Muscle of leg (tissue), 11 donors: ENCODE measurements around the gene ACE. TPM values are rescaled to one million over a fixed set of nuclear protein-coding genes. Genes with fewer than 3 reads are reported as not detected.

ENCODE experiments used
- DNase-seq: peaks from one replicate; pipeline ENCODE4 v3.0.0; 2013
- H3K27ac ChIP-seq: one replicate; pipeline ENCODE4 v1.5.1; 2013; ENCODE audit warnings: mild to moderate bottlenecking, low read length, control low read depth
- H3K27me3 ChIP-seq: one replicate; pipeline ENCODE4 v1.6.1; 2013; ENCODE audit warnings: low read length; ENCODE audit not compliant: control insufficient read depth, insufficient read depth
- H3K36me3 ChIP-seq: one replicate; pipeline ENCODE4 v1.6.1; 2013; ENCODE audit warnings: low read length; ENCODE audit not compliant: control insufficient read depth, insufficient read depth
- H3K4me1 ChIP-seq: one replicate; pipeline ENCODE4 v1.6.1; 2013; ENCODE audit warnings: low read length; ENCODE audit not compliant: control insufficient read depth, insufficient read depth
- H3K4me3 ChIP-seq: one replicate; pipeline ENCODE4 v1.5.1; 2013; ENCODE audit warnings: low read length, control low read depth
- H3K9me3 ChIP-seq: replicated peaks from 2 replicates; pipeline ENCODE4 v1.6.1; 2013; ENCODE audit warnings: low read depth, low read length; ENCODE audit not compliant: control insufficient read depth
- WGBS: methylation state at CpG from one replicate; pipeline ENCODE4 v1.1.5; 2013; ENCODE audit warnings: missing lambda C conversion rate; ENCODE audit not compliant: insufficient coverage; 5-methylcytosine and 5-hydroxymethylcytosine counted together
- polyA plus RNA-seq, 8 donors: library from polyadenylated mRNA; unstranded; fragments of 120-200 nt; gene quantifications; one replicate each; pipeline versions ENCODE4 v1.2.1 to v1.2.3, GENCODE V29; 2013; ENCODE audit warnings: inconsistent platforms in 1 of 8, low replicate concordance in 1 of 8; ENCODE audit not compliant: insufficient read length in 8 of 8, insufficient read depth in 1 of 8
- total RNA-seq: library from RNA; stranded (reverse); fragments of 120-200 nt; gene quantifications from one replicate; pipeline ENCODE4 v1.2.4, GENCODE V29; 2013

The ACE gene
- total and polyA plus RNA-seq, 9 donors: 5.1 to 20.3 (median 7.4) TPM

- WGBS: no CpG with 5 or more reads among the region's 3 CpGs
- no peak overlapping the region for H3K4me3 ChIP-seq
- H3K27ac ChIP-seq: peak overlapping the region; percentile 40
- no peaks in the 10 kb centered on the region for H3K36me3 ChIP-seq
- H3K4me1 ChIP-seq: peaks cover 25% of the 10 kb centered on the region
- peak; percentile 37 for DNase-seq
- no peaks in the 10 kb centered on the region for H3K9me3 ChIP-seq
- peaks cover 43% of the 10 kb centered on the region for H3K27me3 ChIP-seq
Observed at GRCh38 chr17:63474174-63474573, 2.7 kb upstream of the ACE start.

- H3K4me3 ChIP-seq: no peak overlapping the region
- H3K27me3 ChIP-seq: peaks cover 45% of the 10 kb centered on the region
- DNase-seq: no peak
- no peaks in the 10 kb centered on the region for H3K9me3 ChIP-seq
- H3K27ac ChIP-seq: peak overlapping the region; percentile 40
- no peaks in the 10 kb centered on the region for H3K36me3 ChIP-seq
- 60% methylated on average over 3 of the region's 10 CpGs for WGBS
- H3K4me1 ChIP-seq: peaks cover 29% of the 10 kb centered on the region
Observed at GRCh38 chr17:63474586-63475460, 2.0 kb upstream of the ACE start.

- peak overlapping the region; percentile 40 for H3K27ac ChIP-seq
- no peak overlapping the region for H3K4me3 ChIP-seq
- no peaks in the 10 kb centered on the region for H3K36me3 ChIP-seq
- no peaks in the 10 kb centered on the region for H3K9me3 ChIP-seq
- WGBS: 24% methylated on average over 14 of the region's 28 CpGs
- peaks cover 45% of the 10 kb centered on the region for H3K27me3 ChIP-seq
- DNase-seq: no peak
- peaks cover 32% of the 10 kb centered on the region for H3K4me1 ChIP-seq
Observed at GRCh38 chr17:63475491-63476412, 1.1 kb upstream of the ACE start.

GRCh38 chr17:63476459-63476853 lies 405 bp upstream of the ACE start:
- DNase-seq: peak; percentile 30
- Histone ChIP-seq H3K4me1 (peaks cover 32% of the 10 kb centered on the region), H3K36me3 (no peaks in the 10 kb centered on the region), H3K9me3 (no peaks in the 10 kb centered on the region), H3K4me3 (peak overlapping the region; percentile 28), H3K27me3 (peaks cover 45% of the 10 kb centered on the region), H3K27ac (no peak overlapping the region)
- 0% methylated on average over 27 of the region's 36 CpGs for WGBS

- Histone ChIP-seq H3K9me3 (no peaks in the 10 kb centered on the region), H3K4me3 (peak overlapping the region; percentile 8), H3K4me1 (peaks cover 32% of the 10 kb centered on the region), H3K27me3 (peaks cover 45% of the 10 kb centered on the region), H3K27ac (no peak overlapping the region), H3K36me3 (no peaks in the 10 kb centered on the region)
- WGBS: 5% methylated on average over 42 of the region's 44 CpGs
- no peak for DNase-seq
Observed at GRCh38 chr17:63477480-63478440, 899 bp downstream of the ACE start.

GRCh38 chr17:63478814-63479494 lies 2.1 kb downstream of the ACE start:
- H3K27me3 ChIP-seq: peaks cover 45% of the 10 kb centered on the region
- WGBS: 57% methylated on average over 13 of the region's 16 CpGs
- no peaks in the 10 kb centered on the region for H3K36me3 ChIP-seq
- DNase-seq: peak; percentile 70
- H3K4me1 ChIP-seq: peaks cover 32% of the 10 kb centered on the region
- no peak overlapping the region for H3K27ac ChIP-seq
- no peaks in the 10 kb centered on the region for H3K9me3 ChIP-seq
- no peak overlapping the region for H3K4me3 ChIP-seq

- peaks cover 32% of the 10 kb centered on the region for H3K4me1 ChIP-seq
Observed at GRCh38 chr17:63479495-63480184, 2.8 kb downstream of the ACE start.

GRCh38 chr17:63480192-63480784 lies 3.4 kb downstream of the ACE start:
- Histone ChIP-seq H3K9me3 (no peaks in the 10 kb centered on the region), H3K4me1 (peaks cover 31% of the 10 kb centered on the region), H3K27me3 (peaks cover 34% of the 10 kb centered on the region), H3K27ac (no peak overlapping the region), H3K36me3 (no peaks in the 10 kb centered on the region), H3K4me3 (no peak overlapping the region)
- peak; percentile 13 for DNase-seq
- 76% methylated on average over 17 of the region's 21 CpGs for WGBS

More at GRCh38 chr17:63479495-63480184, 2.8 kb downstream of the ACE start:
- H3K4me3 ChIP-seq: no peak overlapping the region
- no peak overlapping the region for H3K27ac ChIP-seq
- WGBS: 78% methylated on average over 15 of the region's 17 CpGs
- no peaks in the 10 kb centered on the region for H3K36me3 ChIP-seq
- H3K27me3 ChIP-seq: peaks cover 40% of the 10 kb centered on the region
- DNase-seq: peak; percentile 17
- H3K9me3 ChIP-seq: no peaks in the 10 kb centered on the region
